Measurements from ENCODE around the gene GUCA1C.

GUCA1C gene

DNA sequence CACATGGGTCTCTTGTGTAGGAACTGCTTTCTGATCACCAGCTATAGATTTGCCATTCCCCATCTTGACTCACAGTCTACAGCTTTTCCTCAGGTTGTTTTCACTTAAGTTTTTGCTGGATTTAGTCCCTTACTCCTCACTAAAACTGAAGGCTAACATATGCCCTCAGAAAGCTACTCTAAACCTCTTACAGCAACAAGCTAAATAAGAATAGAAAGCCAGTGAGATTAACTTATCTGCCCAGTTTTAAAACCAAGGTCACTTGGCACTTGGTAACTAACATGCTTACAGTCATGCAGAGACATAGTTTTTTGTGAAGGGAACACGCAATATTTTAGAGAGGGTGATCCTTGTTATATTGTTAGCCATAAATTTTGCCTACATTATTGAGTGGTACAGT, at the start of gene GUCA1C:
Gene GUCA1C, minus strand, starts transcription at position 180 of the 400 bp plus-strand sequence. Its CDS starts 117 bp downstream, at position 63.
- no peak for DNase-seq
- no peaks in the 10 kb centered on the region for H3K36me3 ChIP-seq (replicated peaks; ENCODE audit: insufficient read depth, low read length)

DNA sequence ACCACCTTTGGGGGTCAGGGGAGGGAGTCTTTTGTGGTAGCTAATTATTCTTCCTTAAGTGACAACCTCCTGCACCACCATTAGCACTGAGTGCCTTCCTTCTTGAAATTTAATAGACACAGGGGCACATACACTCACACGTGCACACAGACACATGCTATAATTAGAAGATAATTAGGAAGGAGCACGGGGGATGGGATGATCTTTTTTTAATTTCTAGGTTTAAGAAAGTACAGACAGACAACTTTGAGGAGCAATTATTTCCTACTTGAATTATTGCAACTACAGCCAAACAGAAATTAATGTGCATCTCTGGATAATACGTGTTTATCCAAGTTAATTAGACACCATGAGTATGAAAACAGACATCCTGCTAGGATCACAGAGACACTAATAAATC, 44.8 kb upstream of the GUCA1C start:
- no peaks in the 10 kb centered on the region for H3K27me3 ChIP-seq (replicated peaks; ENCODE audit: insufficient read depth, low read length)
- H3K9ac ChIP-seq (ENCODE audit: low read length) = no peak overlapping the region
- no peaks in the 10 kb centered on the region for H3K9me3 ChIP-seq (replicated peaks; ENCODE audit: insufficient read depth, low read length)
- H3K4me2 ChIP-seq (ENCODE audit: low read depth, low read length) = no peak overlapping the region
- peaks cover 16% of the 10 kb centered on the region for H3K4me1 ChIP-seq (ENCODE audit: low read length)
- H3K79me2 ChIP-seq (ENCODE audit: low read length) = no peaks in the 10 kb centered on the region
- DNase-seq = no peak
- H4K20me1 ChIP-seq (ENCODE audit: insufficient read depth, low read length) = no peaks in the 10 kb centered on the region
- TF ChIP-seq EZH2 (optimal IDR thresholded peaks at IDR 0.05; ENCODE audit: low read depth, low read length) = no peak
- no peak for TF ChIP-seq CTCF (IDR thresholded peaks at IDR 0.05; ENCODE audit: low read length)
- TF ChIP-seq EZH2phosphoT487 (IDR thresholded peaks at IDR 0.05; ENCODE audit: low read length) = no peak
- H2AFZ ChIP-seq (ENCODE audit: low read length) = no peak overlapping the region
- no peaks in the 10 kb centered on the region for H3K36me3 ChIP-seq (replicated peaks; ENCODE audit: insufficient read depth, low read length)
- H3K9me2 ChIP-seq (replicated peaks; ENCODE audit: insufficient read depth, low read length) = no peaks in the 10 kb centered on the region
- no peak overlapping the region for H3K27ac ChIP-seq (ENCODE audit: low read length)
- H3F3A ChIP-seq (ENCODE audit: insufficient read depth, low read length) = 0 out of 2 replicates have a peak, but pooled peaks cover 6% of the 10 kb centered on the region
- H3K4me3 ChIP-seq (ENCODE audit: low read length) = no peak overlapping the region

More for the DNA sequence above, at the start of gene GUCA1C:
- Histone ChIP-seq H3K9me3 (replicated peaks; ENCODE audit: insufficient read depth, low read length) (no peaks in the 10 kb centered on the region), H3K79me2 (ENCODE audit: low read length) (no peaks in the 10 kb centered on the region), H3K9me2 (replicated peaks; ENCODE audit: insufficient read depth, low read length) (no peaks in the 10 kb centered on the region), H3K27me3 (replicated peaks; ENCODE audit: insufficient read depth, low read length) (no peaks in the 10 kb centered on the region), H3K4me1 (ENCODE audit: low read length) (no peaks in the 10 kb centered on the region), H3K27ac (ENCODE audit: low read length) (no peak within 1 kb of the TSS), H4K20me1 (ENCODE audit: insufficient read depth, low read length) (no peaks in the 10 kb centered on the region), H2AFZ (ENCODE audit: low read length) (no peak within 1 kb of the TSS), H3K4me3 (ENCODE audit: low read length) (no peak within 1 kb of the TSS), H3F3A (ENCODE audit: insufficient read depth, low read length) (no peaks in the 10 kb centered on the region), H3K4me2 (ENCODE audit: low read depth, low read length) (no peak within 1 kb of the TSS), H3K9ac (ENCODE audit: low read length) (no peak within 1 kb of the TSS)
- no peak for TF ChIP-seq EZH2phosphoT487 (IDR thresholded peaks at IDR 0.05; ENCODE audit: low read length)
- TF ChIP-seq EZH2 (optimal IDR thresholded peaks at IDR 0.05; ENCODE audit: low read depth, low read length) = no peak
- TF ChIP-seq CTCF (IDR thresholded peaks at IDR 0.05; ENCODE audit: low read length) = no peak

DNA sequence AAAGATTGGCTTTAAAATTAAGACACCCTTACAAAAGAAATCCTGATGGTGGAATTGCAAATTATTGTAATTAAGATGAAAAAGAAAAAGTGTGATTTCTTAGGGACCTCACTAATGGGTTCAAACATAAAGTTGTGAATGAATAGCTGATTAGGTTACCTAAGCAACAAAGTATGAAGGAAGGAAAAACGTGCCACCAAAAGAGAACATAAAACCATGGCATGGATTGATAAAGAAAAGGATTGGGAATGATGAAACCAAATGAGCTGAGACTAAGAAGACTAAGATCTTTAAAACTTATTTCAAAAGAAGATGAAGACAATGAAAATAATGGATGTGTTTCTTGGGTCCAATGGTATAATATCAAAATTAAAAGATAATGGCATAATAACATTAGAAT, 32.2 kb upstream of the GUCA1C start:
- no peak overlapping the region for H3K9ac ChIP-seq (ENCODE audit: low read length)
- H3K4me1 ChIP-seq (ENCODE audit: low read length) = no peaks in the 10 kb centered on the region
- no peaks in the 10 kb centered on the region for H3K9me2 ChIP-seq (replicated peaks; ENCODE audit: insufficient read depth, low read length)
- no peak overlapping the region for H2AFZ ChIP-seq (ENCODE audit: low read length)
- DNase-seq = no peak
- no peak overlapping the region for H3K4me3 ChIP-seq (ENCODE audit: low read length)
- TF ChIP-seq EZH2phosphoT487 (IDR thresholded peaks at IDR 0.05; ENCODE audit: low read length) (no peak), CTCF (IDR thresholded peaks at IDR 0.05; ENCODE audit: low read length) (no peak), EZH2 (optimal IDR thresholded peaks at IDR 0.05; ENCODE audit: low read depth, low read length) (no peak)
- no peaks in the 10 kb centered on the region for H3K9me3 ChIP-seq (replicated peaks; ENCODE audit: insufficient read depth, low read length)
- no peaks in the 10 kb centered on the region for H3K36me3 ChIP-seq (replicated peaks; ENCODE audit: insufficient read depth, low read length)
- H4K20me1 ChIP-seq (ENCODE audit: insufficient read depth, low read length) = no peaks in the 10 kb centered on the region
- no peaks in the 10 kb centered on the region for H3K79me2 ChIP-seq (ENCODE audit: low read length)
- no peak overlapping the region for H3K27ac ChIP-seq (ENCODE audit: low read length)
- no peaks in the 10 kb centered on the region for H3K27me3 ChIP-seq (replicated peaks; ENCODE audit: insufficient read depth, low read length)
- no peak overlapping the region for H3K4me2 ChIP-seq (ENCODE audit: low read depth, low read length)
- no peaks in the 10 kb centered on the region for H3F3A ChIP-seq (ENCODE audit: insufficient read depth, low read length)
